H1 (cell line): Measurements from ENCODE around the gene EXOC5. TPM values are rescaled to one million over a fixed set of nuclear protein-coding genes. Genes with fewer than 3 reads are reported as not detected.

Source experiments
- CBX8 ChIP-seq: fragments of 300-800, 300-1000 bp; sonication (generic); IDR thresholded peaks from 2 replicates; pipeline ENCODE4 v1.7.1; 2016; ENCODE audit warnings: low read depth, low read length, borderline replicate concordance
- TAF1 ChIP-seq: IDR thresholded peaks from 2 replicates; pipeline ENCODE4 v1.6.1; 2011; ENCODE audit warnings: mild to moderate bottlenecking, low read depth, low read length
- polyA plus RNA-seq, 7 experiments: library from polyadenylated mRNA; depleted of rRNA in 3 of 7; stranded (reverse) in 5 of 7; unstranded in 2 of 7; fragments of >200 nt in 5 of 7; fragments of 200-250 nt in 2 of 7; gene quantifications; 1 replicate in 5 of 7; 2 replicates in 1 of 7; 4 replicates in 1 of 7; pipeline versions ENCODE4 v1.2.1 to v1.2.3, GENCODE V29; 2011 to 2013; ENCODE audit warnings: missing spikeins in 2 of 7, mixed read lengths in 2 of 7
- total RNA-seq: library from RNA; stranded (reverse); fragmentation: NEBNext Ultra II Directional; extraction: Animal tissue kit (Norgen Biotek cat#: 25700); gene quantifications from 2 replicates; pipeline ENCODE4 v1.2.1, GENCODE V29; 2021

Gene EXOC5
- total and polyA plus RNA-seq, 2 of the 8 experiments (the other 6 are each of a cell fraction or from before 2014, with no cell fraction given): 23.0 to 86.7 TPM

- no peak for TF ChIP-seq CBX8
- no peak for TF ChIP-seq TAF1
Measured at GRCh38 chr14:57314396-57315089, 45.8 kb upstream of the EXOC5 start (continued).
